ENCODE measurements around the gene METTL8.
"Not testable (repeated sequence)": the region's sequence is repeated elsewhere in the genome, so short reads cannot be mapped to it uniquely, and the experiment has no call there.

METTL8 gene

DNA sequence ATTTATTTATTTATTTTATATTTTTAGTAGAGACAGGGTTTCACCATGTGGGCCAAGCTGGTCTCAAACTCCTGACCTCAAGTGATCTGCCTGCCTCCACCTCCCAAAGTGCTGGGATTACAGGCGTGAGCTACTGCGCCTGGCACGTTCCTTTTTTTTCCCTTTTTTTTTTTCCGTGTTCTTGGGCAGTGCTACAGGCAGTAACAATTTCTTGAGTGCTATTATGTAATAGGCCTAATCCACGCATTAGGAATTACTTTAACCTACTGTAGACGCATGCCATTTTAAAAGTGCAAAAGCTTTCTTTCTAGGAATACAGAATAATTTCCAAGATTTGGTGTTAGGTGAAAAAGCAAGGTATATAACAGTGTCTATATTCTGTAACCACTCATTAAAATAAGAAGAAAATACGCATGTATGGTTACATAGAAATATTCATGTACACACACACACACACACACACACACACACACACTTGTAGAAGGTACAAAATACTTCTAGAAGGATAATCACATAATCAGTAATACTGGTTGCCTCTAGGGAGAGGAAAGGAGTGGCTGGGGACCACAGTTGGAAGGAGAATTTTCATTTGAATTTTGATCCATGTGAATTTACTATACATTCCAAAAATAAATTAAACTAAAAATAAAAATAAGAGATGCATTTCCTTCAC is 92.3 kb downstream of the METTL8 start:
- DNase-seq = no peak

DNA sequence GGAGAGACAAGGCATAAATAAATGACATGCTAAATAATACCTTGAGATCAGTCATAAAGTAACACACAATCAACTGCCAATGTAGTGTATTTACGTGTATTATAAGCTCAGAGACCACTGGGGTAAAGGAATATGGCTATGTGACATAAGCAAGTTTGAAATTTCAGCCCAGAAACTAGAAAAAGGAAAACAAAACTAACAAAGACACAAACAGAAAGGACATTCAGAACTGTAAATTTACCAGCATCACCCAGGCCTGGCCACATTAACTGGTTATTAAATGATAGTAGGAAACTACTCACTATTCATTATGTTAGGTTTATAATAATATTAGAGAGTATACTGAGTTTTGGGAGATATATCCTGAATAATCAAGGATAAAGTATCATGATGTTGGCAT is 98.8 kb downstream of the METTL8 start:
- DNase-seq = no peak

- no peak for DNase-seq
These were observed 99.6 kb downstream of the METTL8 start for GRCh38 chr2:171334171-171334570.

DNA sequence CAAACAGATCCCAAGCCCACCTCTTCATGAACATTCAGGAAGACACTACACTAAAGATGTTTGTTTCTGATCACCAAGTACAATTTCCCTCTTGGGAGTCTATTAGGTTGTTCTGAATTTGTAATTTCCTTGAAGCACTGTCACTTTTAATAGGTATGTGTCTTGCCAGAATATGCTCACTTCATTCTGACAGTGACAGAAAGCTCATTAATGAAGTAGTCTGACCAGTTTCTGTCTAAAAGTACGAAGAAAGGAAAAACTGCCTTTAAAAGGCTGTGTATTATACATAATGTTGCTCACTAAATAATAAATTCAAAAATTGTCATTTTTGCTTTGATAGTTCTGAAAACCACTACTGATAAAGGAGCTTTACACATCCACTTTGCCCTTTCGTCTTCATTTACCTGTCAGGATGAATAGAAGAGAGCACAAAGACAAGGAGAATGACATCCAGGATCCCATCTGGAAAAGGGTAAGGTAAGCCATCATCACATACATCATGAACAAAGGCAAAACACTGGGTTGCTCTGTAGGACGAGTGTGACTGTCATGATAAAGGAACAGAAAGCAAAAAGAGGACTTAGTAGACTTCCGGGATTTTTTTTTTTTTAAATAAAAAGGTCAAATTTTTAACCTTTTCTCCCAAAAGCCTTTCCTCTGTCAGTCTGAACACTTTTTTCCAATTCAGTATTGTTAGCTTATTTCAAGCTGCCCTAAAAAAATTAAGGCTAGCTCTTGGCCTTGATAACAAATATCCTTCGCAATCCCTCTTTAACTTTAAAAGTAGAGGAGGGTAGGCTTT is 103.4 kb downstream of the METTL8 start:
- no peak for DNase-seq

- no peak for DNase-seq
These were observed 106.7 kb downstream of the METTL8 start for GRCh38 chr2:171327043-171327496.

DNA sequence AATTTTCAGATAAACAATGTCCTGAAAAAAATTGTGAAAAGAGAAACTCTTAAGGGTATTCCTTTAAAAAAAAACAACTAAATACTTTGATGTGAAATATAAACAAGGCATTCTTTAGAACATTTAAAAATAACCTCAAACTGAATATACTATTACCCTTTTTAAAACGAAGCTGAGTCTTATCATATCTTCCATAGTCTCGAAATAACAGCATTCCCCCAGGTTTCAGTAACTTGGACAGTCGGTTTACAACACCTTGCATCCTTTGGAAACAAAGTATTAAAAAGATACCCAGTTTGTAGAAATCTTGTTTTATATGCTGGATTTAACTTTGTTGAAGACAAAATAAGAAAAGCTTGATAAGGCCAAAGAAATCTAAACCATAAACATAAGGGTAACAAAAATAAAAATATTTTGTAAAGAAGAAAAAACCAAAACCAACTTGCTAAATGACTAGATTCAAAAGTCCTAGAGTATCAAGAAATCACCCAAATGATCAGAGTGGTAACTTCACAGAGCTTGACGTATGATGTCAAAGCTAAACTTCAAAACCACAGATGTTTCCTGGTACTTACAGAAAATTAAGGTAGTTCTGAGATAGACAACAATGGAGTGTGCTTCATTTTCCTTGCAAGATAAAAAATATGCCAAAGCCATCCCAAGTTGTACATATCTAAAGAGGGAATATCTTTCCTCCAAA is 107.8 kb downstream of the METTL8 start:
- DNase-seq = no peak

DNA sequence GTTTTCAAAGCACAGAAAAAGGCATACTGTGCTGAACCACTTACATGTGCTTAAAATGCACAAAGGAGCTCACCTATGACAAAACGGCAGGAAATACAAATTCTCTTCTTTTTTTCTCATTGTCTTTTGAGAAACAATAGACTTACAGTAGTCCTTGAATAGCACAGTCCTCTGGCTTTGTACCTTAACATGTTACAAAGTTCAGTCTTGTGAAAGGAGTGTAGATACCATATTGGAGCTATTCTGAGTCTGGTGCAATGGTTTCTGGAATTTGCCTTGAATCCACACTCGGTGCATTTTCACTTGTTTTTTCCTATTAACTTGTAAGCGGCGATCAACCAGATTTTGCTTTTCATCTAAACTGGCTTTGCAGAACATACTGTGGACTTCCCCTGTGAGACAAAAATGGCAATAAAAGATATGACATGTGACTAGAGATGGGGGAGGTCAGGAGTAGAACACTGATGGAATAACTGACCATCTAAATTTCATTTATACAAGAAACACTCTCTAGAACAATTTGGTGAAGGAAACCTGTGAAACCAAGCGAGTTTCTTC is 109.7 kb downstream of the METTL8 start:
- no peak for DNase-seq

- DNase-seq = no peak
These were observed 110.9 kb downstream of the METTL8 start for GRCh38 chr2:171322928-171323327.

DNA sequence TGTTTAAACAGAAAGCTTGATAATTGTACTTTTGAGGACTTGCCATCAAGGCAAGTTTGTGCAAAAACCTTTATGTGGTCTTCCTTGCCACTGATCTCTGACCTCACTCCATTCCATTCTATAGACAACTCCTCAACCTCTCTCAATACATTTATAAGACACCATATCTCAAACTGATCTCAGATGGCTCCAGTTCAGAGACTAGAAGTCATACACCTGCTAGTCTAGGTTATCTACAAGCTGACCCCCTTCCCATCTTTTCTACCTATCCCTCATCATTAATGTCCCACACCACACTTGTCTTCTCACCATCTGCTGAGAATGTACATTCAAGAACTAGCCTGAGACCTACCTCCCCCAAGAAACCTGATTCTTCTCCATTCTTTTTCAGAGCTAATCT is 113.1 kb downstream of the METTL8 start:
- no peak for DNase-seq

- DNase-seq = no peak
These were observed 113.6 kb downstream of the METTL8 start for GRCh38 chr2:171320208-171320621.

GRCh38 chr2:171319164-171319810 is 114.5 kb downstream of the METTL8 start:
- no peak for DNase-seq

DNA sequence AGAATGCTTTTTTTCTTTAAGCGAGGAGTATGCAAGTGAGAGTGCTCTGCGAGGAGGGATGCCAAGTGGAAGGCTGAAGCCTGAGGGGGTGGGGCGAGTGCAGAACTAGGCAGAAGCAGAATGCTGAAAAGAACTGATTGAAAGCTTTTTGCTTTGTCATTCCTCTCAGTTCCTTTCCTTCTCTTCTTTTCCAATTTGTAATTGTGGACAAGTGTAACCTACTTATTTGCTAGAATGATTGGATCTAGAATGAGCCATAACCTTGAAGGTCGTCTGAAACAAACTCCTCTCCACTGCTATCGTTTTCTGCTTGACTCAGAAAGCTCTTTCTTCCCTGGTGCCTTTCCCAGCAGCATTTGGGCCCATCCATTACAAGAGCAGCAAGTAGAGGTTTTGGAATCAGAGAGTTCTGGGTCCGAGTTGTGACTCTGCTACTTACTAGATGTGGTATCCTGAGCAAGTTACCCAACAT is 115.3 kb downstream of the METTL8 start:
- no peak for DNase-seq

GRCh38 chr2:171317492-171318125 is 116.2 kb downstream of the METTL8 start:
- DNase-seq = no peak

DNA sequence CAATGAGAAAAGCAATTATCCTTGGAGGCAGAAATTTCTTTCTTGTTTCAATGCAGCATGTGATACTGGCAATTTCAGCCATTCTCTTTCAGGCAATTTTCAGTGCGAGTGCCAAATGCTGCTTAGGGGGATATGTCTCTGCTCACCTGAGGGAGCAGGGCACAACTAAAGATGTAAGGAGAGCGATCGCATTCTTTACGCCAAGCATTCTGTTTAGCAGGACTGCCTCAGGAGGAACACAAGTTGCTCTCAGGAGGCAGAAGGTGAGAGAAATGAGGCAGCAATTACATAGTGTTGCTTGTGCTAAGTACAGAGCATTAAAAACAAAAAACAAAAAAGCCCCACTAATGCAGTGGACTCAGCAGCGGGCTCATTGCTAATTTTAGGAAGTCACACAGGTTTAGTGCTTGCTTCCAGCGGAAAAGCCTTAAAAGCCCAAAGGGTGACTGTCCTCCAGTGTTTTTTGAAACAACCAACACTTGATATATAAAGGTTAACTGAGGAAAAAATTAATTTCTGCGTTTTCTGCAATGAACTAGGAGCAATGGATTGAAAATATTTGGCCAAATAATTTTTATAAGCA is 116.9 kb downstream of the METTL8 start:
- DNase-seq = no peak

- no peak for DNase-seq
These were observed 117.6 kb downstream of the METTL8 start for GRCh38 chr2:171316220-171316619.

- no peak for DNase-seq
These were observed 118.0 kb downstream of the METTL8 start for GRCh38 chr2:171315781-171316180.

GRCh38 chr2:171312182-171312581 is 121.6 kb downstream of the METTL8 start:
- DNase-seq = not testable (repeated sequence)

GRCh38 chr2:171311589-171311988 is 122.2 kb downstream of the METTL8 start:
- DNase-seq = not testable (repeated sequence)

DNA sequence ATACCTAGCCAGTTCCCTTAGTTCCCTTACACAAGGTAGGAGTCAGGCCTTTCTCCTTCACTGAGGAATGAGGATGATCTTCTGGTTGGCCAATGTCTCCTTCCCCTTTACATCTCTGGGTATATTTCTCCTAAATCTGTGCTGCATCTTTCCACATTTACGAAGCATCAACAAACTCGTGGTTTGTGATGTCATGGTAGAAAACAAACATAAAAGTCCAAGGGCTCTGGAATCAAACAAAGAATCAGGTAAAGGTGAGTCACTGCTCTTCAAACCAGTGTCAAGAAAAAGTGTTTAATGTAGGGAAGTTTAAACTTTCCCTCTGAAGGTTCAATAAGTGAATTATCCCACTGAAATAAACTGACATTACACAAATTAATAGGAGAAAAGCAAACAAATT is 122.9 kb downstream of the METTL8 start:
- no peak for DNase-seq

DNA sequence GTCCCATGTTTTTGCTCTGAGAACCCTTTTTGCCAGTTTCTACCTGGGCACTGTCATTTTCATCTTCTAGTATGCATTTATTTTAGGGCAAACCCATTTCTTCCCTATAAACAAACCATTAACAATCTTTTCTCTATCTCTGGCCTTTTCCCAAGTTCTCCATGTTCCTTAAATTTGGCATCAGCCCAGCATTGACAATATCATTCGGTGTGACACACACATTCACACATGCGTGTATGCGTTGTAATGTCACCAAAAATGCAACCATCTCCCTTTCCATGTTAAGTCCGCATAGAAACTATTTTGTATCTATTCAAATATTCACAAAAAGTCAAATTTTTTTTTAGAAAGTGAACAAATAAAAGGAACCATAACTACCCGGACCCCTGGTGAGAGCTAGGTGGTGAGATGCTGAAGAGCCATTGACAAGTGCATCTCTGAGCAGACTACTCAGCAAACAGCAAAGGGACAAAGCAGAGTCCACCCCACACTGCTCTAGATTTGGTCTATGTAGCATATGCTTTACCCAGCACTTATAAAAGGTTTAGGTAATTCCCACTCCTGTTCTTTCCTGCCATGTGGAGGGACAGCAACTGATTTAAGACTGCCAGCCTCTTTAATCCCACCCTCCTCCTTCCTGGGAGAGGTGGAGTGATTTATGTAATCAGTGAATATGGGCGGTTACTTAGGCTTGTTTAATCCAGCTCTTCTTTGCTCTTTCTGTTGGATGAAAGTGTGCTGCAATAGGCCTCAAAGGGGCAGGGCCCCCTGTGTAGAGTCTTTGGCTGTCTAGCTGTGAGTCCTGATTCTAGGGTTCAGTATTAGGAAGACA is 124.1 kb downstream of the METTL8 start:
- DNase-seq = no peak
